GM23338 (cell line): ENCODE measurements around the gene MLLT10. TPM values are rescaled to one million over a fixed set of nuclear protein-coding genes. Genes with fewer than 3 reads are reported as not detected.

Experiments
- ATAC-seq: fragments of 200-7000 bp; cut with Tn5 transposase; 3 replicates; pipeline ENCODE4 v1.9.1; 2020
- DNase-seq: peaks from one replicate; pipeline ENCODE4 v3.0.0-alpha.2; 2015; ENCODE audit warnings: low spot score
- H2AFZ ChIP-seq: fragments of 200-600 bp; sonication (generic); 2 replicates; pipeline ENCODE4 v1.8.0; 2016; ENCODE audit warnings: antibody characterized with exemption, mild to moderate bottlenecking, moderate library complexity
- H3F3A ChIP-seq: fragments of 200-600 bp; sonication (generic); replicated peaks from 2 replicates; pipeline ENCODE4 v1.8.0; 2017; ENCODE audit warnings: antibody characterized with exemption, mixed run types, low read depth
- H3K27ac ChIP-seq: fragments of 200-600 bp; sonication (generic); 2 replicates; pipeline ENCODE4 v1.6.1; 2016; ENCODE audit warnings: low read depth
- H3K27me3 ChIP-seq: fragments of 200-600 bp; sonication (generic); 2 replicates; pipeline ENCODE4 v1.8.0; 2016; ENCODE audit warnings: mild to moderate bottlenecking, mixed run types, moderate library complexity; ENCODE audit not compliant: insufficient read depth
- H3K36me3 ChIP-seq: fragments of 200-600 bp; sonication (generic); 2 replicates; pipeline ENCODE4 v1.8.0; 2016; ENCODE audit warnings: mild to moderate bottlenecking; ENCODE audit not compliant: insufficient read depth
- H3K4me1 ChIP-seq: fragments of 200-600 bp; sonication (generic); 2 replicates; pipeline ENCODE4 v1.8.0; 2016; ENCODE audit warnings: mild to moderate bottlenecking, moderate library complexity; ENCODE audit not compliant: insufficient read depth
- H3K4me2 ChIP-seq: fragments of 200-600 bp; sonication (generic); 2 replicates; pipeline ENCODE4 v1.7.1; 2017; ENCODE audit warnings: mixed run types
- H3K4me3 ChIP-seq: fragments of 200-600 bp; sonication (generic); 2 replicates; pipeline ENCODE4 v1.6.1; 2016; ENCODE audit warnings: mixed run types
- H3K79me2 ChIP-seq: fragments of 200-600 bp; sonication (generic); replicated peaks from 2 replicates; pipeline ENCODE4 v1.8.0; 2017; ENCODE audit warnings: mild to moderate bottlenecking; ENCODE audit not compliant: insufficient read depth
- H3K9me2 ChIP-seq: fragments of 200-600 bp; sonication (generic); 2 replicates; pipeline ENCODE4 v1.8.0; 2017; ENCODE audit not compliant: insufficient read depth
- H4K20me1 ChIP-seq: fragments of 200-600 bp; sonication (generic); replicated peaks from 2 replicates; pipeline ENCODE4 v1.8.0; 2017; ENCODE audit warnings: mild to moderate bottlenecking; ENCODE audit not compliant: insufficient read depth
- H3K27ac Mint-ChIP-seq: 2 replicates; pipeline ENCODE4 v1.8.0; 2020; ENCODE audit warnings: inconsistent platforms, mild to moderate bottlenecking, moderate library complexity, mixed read lengths
- H3K27me3 Mint-ChIP-seq: 3 replicates; pipeline ENCODE4 v1.8.0; 2022; ENCODE audit warnings: low read depth, mild to moderate bottlenecking, moderate library complexity, mixed read lengths, inconsistent platforms; ENCODE audit not compliant: insufficient read depth, poor library complexity
- H3K36me3 Mint-ChIP-seq: 3 replicates; pipeline ENCODE4 v1.8.0; 2021; ENCODE audit warnings: low read depth, mild to moderate bottlenecking, inconsistent platforms, moderate library complexity, mixed read lengths
- H3K4me1 Mint-ChIP-seq: 3 replicates; pipeline ENCODE4 v1.8.0; 2020; ENCODE audit warnings: mild to moderate bottlenecking, inconsistent platforms, mixed read lengths
- H3K4me3 Mint-ChIP-seq: 3 replicates; pipeline ENCODE4 v1.8.0; 2021; ENCODE audit warnings: moderate library complexity, mild to moderate bottlenecking, inconsistent platforms, mixed read lengths
- H3K9me3 Mint-ChIP-seq: 3 replicates; pipeline ENCODE4 v1.8.0; 2020; ENCODE audit warnings: moderate library complexity, mild to moderate bottlenecking, inconsistent platforms, mixed read lengths
- STAT1 ChIP-seq: IDR thresholded peaks from one replicate; pipeline ENCODE4 v1.6.1; 2016; ENCODE audit warnings: antibody characterized with exemption; ENCODE audit not compliant: unreplicated experiment
- ZNF114 ChIP-seq: fragments of 250-450 bp; sonication (Bioruptor Pico); IDR thresholded peaks from 2 replicates; pipeline ENCODE4 v1.5.0; 2020; ENCODE audit warnings: mild to moderate bottlenecking, moderate library complexity
- polyA plus RNA-seq: library from polyadenylated mRNA; unstranded; fragments of >200 nt; fragmentation: Nextera tagmentation; extraction: Ambion mirVana; gene quantifications from 2 replicates; pipeline ENCODE4 v1.2.1, GENCODE V29; 2016
- total RNA-seq: library from RNA; depleted of rRNA; stranded (reverse); fragments of >200 nt; shearing (Covaris generic); gene quantifications from 2 replicates; pipeline ENCODE4 v1.2.3, GENCODE V29; 2014
- TF ChIP-seq, protein P1 (sequence below): fragments of 250-450 bp; sonication (Bioruptor Pico); IDR thresholded peaks from 2 replicates; pipeline ENCODE4 v1.5.0; 2020; ENCODE audit warnings: mild to moderate bottlenecking, moderate library complexity
- TF ChIP-seq, protein P2 (sequence below): IDR thresholded peaks from 2 replicates; pipeline ENCODE4 v1.6.1; 2016; ENCODE audit warnings: antibody characterized with exemption

The MLLT10 gene
- total and polyA plus RNA-seq, 2 experiments from 2014 or later: 28.8 to 55.4 TPM

DNA sequence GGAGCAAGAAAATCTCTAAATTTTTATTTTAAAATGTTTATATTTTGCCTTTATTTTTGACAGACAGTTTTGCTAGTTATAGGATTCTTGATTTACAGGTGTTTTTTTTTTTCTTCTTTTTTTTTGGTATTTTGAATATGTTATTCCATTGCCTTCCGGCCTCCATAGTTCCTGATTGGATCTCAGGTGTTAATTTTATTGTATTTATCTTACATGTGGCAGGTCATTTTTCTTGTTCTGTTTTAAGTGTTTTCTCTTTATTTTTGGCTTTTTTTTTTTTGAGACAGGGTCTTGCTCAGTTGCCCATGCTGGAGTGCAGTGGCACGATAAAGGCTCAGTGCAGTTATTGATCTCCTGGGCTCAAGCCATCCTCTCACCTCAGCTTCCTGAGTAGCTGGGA, 73.9 kb downstream of the MLLT10 start:
- 0 out of 2 replicates have a peak, but pooled peaks cover 4% of the 10 kb centered on the region for H3F3A ChIP-seq

More for the DNA sequence above, 73.9 kb downstream of the MLLT10 start:
- Histone ChIP-seq H4K20me1 (no peaks in the 10 kb centered on the region; the same call in 1 of the 2 replicates), H3K9me2 (no peaks in the 10 kb centered on the region), H3K27me3 (no peaks in the 10 kb centered on the region), H3K4me1 (no peaks in the 10 kb centered on the region), H3K4me3 (no peak overlapping the region), H3K79me2 (peaks cover 64% of the 10 kb centered on the region), H3K27ac (no peak overlapping the region), H2AFZ (no peak overlapping the region), H3K36me3 (no peaks in the 10 kb centered on the region; the same call in 1 of the 2 replicates), H3K4me2 (no peak overlapping the region)
- Mint-ChIP-seq H3K9me3 (peaks cover 13% of the 10 kb centered on the region), H3K4me3 (no peak overlapping the region), H3K36me3 (peaks cover 42% of the 10 kb centered on the region), H3K27me3 (peaks cover 3% of the 10 kb centered on the region), H3K27ac (no peak overlapping the region), H3K4me1 (peaks cover 7% of the 10 kb centered on the region)
- TF ChIP-seq, protein P1, sequence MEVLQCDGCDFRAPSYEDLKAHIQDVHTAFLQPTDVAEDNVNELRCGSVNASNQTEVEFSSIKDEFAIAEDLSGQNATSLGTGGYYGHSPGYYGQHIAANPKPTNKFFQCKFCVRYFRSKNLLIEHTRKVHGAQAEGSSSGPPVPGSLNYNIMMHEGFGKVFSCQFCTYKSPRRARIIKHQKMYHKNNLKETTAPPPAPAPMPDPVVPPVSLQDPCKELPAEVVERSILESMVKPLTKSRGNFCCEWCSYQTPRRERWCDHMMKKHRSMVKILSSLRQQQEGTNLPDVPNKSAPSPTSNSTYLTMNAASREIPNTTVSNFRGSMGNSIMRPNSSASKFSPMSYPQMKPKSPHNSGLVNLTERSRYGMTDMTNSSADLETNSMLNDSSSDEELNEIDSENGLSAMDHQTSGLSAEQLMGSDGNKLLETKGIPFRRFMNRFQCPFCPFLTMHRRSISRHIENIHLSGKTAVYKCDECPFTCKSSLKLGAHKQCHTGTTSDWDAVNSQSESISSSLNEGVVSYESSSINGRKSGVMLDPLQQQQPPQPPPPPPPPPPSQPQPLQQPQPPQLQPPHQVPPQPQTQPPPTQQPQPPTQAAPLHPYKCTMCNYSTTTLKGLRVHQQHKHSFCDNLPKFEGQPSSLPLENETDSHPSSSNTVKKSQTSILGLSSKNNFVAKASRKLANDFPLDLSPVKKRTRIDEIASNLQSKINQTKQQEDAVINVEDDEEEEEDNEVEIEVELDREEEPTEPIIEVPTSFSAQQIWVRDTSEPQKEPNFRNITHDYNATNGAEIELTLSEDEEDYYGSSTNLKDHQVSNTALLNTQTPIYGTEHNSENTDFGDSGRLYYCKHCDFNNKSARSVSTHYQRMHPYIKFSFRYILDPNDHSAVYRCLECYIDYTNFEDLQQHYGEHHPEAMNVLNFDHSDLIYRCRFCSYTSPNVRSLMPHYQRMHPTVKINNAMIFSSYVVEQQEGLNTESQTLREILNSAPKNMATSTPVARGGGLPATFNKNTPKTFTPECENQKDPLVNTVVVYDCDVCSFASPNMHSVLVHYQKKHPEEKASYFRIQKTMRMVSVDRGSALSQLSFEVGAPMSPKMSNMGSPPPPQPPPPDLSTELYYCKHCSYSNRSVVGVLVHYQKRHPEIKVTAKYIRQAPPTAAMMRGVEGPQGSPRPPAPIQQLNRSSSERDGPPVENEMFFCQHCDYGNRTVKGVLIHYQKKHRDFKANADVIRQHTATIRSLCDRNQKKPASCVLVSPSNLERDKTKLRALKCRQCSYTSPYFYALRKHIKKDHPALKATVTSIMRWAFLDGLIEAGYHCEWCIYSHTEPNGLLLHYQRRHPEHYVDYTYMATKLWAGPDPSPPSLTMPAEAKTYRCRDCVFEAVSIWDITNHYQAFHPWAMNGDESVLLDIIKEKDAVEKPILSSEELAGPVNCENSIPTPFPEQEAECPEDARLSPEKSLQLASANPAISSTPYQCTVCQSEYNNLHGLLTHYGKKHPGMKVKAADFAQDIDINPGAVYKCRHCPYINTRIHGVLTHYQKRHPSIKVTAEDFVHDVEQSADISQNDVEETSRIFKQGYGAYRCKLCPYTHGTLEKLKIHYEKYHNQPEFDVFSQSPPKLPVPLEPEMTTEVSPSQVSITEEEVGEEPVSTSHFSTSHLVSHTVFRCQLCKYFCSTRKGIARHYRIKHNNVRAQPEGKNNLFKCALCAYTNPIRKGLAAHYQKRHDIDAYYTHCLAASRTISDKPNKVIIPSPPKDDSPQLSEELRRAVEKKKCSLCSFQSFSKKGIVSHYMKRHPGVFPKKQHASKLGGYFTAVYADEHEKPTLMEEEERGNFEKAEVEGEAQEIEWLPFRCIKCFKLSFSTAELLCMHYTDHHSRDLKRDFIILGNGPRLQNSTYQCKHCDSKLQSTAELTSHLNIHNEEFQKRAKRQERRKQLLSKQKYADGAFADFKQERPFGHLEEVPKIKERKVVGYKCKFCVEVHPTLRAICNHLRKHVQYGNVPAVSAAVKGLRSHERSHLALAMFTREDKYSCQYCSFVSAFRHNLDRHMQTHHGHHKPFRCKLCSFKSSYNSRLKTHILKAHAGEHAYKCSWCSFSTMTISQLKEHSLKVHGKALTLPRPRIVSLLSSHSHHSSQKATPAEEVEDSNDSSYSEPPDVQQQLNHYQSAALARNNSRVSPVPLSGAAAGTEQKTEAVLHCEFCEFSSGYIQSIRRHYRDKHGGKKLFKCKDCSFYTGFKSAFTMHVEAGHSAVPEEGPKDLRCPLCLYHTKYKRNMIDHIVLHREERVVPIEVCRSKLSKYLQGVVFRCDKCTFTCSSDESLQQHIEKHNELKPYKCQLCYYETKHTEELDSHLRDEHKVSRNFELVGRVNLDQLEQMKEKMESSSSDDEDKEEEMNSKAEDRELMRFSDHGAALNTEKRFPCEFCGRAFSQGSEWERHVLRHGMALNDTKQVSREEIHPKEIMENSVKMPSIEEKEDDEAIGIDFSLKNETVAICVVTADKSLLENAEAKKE: no peak
- no peak for TF ChIP-seq STAT1
- TF ChIP-seq, protein P2, sequence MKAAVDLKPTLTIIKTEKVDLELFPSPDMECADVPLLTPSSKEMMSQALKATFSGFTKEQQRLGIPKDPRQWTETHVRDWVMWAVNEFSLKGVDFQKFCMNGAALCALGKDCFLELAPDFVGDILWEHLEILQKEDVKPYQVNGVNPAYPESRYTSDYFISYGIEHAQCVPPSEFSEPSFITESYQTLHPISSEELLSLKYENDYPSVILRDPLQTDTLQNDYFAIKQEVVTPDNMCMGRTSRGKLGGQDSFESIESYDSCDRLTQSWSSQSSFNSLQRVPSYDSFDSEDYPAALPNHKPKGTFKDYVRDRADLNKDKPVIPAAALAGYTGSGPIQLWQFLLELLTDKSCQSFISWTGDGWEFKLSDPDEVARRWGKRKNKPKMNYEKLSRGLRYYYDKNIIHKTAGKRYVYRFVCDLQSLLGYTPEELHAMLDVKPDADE: no peak
- no peak for TF ChIP-seq ZNF114
- DNase-seq: no peak
- no peak for ATAC-seq
